Lower leg skin (tissue), 3 donors: ENCODE results near the gene KCNJ13.

Experiments
- CTCF ChIP-seq, 3 donors: fragments of 450-650 bp; IDR thresholded peaks; one replicate each; pipeline ENCODE4 v1.5.1; 2016; ENCODE audit warnings: antibody characterized with exemption in 3 of 3, mild to moderate bottlenecking in 3 of 3, moderate library complexity in 2 of 3
- POLR2A ChIP-seq, 2 donors: fragments of 450-650 bp; IDR thresholded peaks; one replicate each; pipeline ENCODE4 v1.6.1; 2016 to 2017; ENCODE audit warnings: antibody characterized with exemption in 2 of 2, mild to moderate bottlenecking in 1 of 2, moderate library complexity in 1 of 2

DNA sequence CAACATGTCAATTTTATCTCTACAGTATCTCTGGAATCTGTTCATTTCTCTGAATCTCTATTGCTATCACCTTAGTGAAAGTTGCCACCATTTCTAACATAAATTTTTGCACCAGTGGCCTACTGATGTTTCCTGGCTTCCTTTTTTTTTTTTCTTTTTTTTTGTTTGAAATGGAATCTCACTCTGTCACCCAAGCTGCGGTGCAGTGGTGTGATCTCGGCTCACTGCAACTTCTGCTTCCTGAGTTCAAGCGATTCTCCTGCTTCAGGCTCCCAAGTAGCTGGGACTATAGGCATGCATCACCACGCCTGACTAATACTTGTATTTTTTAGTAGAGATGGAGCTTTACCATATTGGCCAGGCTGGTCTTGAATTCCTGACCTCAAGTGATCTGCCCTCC is 35.1 kb downstream of the KCNJ13 start:
- TF ChIP-seq CTCF (IDR thresholded peaks at IDR 0.05) (no peak), POLR2A (IDR thresholded peaks at IDR 0.05) (no peak)
